Endothelial cell of umbilical vein (primary cell): ENCODE measurements around the gene MAP3K10.

Source experiments
- CTCF ChIP-seq, 2 donors: IDR thresholded peaks; 1 replicate in 1 of 2; 2 replicates in 1 of 2; pipeline ENCODE4 v1.5.1; 2011; ENCODE audit warnings: low read length in 2 of 2, mild to moderate bottlenecking in 2 of 2, moderate library complexity in 2 of 2, control low read depth in 1 of 2, inconsistent platforms in 1 of 2, low read depth in 1 of 2; ENCODE audit not compliant: insufficient read depth in 1 of 2; ENCODE audit errors: extremely low read depth in 1 of 2
- EZH2 ChIP-seq: IDR thresholded peaks from 2 replicates; pipeline ENCODE4 v1.6.1; 2012; ENCODE audit warnings: borderline replicate concordance, low read depth, mild to moderate bottlenecking, moderate library complexity, low read length, inconsistent platforms; ENCODE audit not compliant: severe bottlenecking
- FOS ChIP-seq: IDR thresholded peaks from 2 replicates; pipeline ENCODE4 v1.6.1; 2011; ENCODE audit warnings: mild to moderate bottlenecking, low read length, moderate library complexity, borderline replicate concordance; ENCODE audit not compliant: insufficient read depth
- GATA2 ChIP-seq: IDR thresholded peaks from 2 replicates; pipeline ENCODE4 v1.7.0; 2011; ENCODE audit warnings: low read depth, mild to moderate bottlenecking, moderate library complexity, mixed read lengths, low read length; ENCODE audit not compliant: insufficient read length, insufficient read depth
- JUN ChIP-seq: IDR thresholded peaks from 2 replicates; pipeline ENCODE4 v1.6.1; 2011; ENCODE audit warnings: borderline replicate concordance, low read depth; ENCODE audit not compliant: insufficient read length, insufficient read depth
- MAX ChIP-seq: IDR thresholded peaks from 2 replicates; pipeline ENCODE4 v1.6.1; 2011; ENCODE audit not compliant: insufficient read depth, insufficient read length
- MYC ChIP-seq: IDR thresholded peaks from one replicate; pipeline ENCODE4 v1.6.1; 2011; ENCODE audit warnings: mild to moderate bottlenecking, low read depth, low read length
- POLR2A ChIP-seq: IDR thresholded peaks from 2 replicates; pipeline ENCODE4 v1.6.1; 2012; ENCODE audit warnings: low read depth, mild to moderate bottlenecking, control low read depth, low read length
- POLR2AphosphoS5 ChIP-seq: IDR thresholded peaks from 2 replicates; pipeline ENCODE4 v1.6.1; 2012; ENCODE audit warnings: low read depth, mild to moderate bottlenecking, control low read depth, low read length, moderate library complexity; ENCODE audit not compliant: insufficient read depth

- TF ChIP-seq CTCF (IDR thresholded peaks at IDR 0.05; ENCODE audit: extremely low read depth in 1 of 2, insufficient read depth in 1 of 2, low read depth in 1 of 2, low read length in 2 of 2), result no peak
- TF ChIP-seq JUN, result no peak
- TF ChIP-seq EZH2, result no peak
- TF ChIP-seq FOS, result no peak
- TF ChIP-seq POLR2A, result no peak
- TF ChIP-seq MYC, result no peak
- no peak for TF ChIP-seq POLR2AphosphoS5
- TF ChIP-seq GATA2, result no peak
- no peak for TF ChIP-seq MAX
Measured at GRCh38 chr19:40257096-40257517, 65.9 kb downstream of the MAP3K10 start.
